ELF-1 (cell line): ENCODE results near the gene RHBDF2.
A peak's percentile ranks its signal among the peaks of the same experiment; 100 is the strongest.

Experiments
- DNase-seq: peaks from one replicate; pipeline ENCODE4 v3.0.0-alpha.2; 2016; ENCODE audit warnings: low read depth, low spot score

Gene RHBDF2

GRCh38 chr17:76480632-76481031, 20.6 kb downstream of the RHBDF2 start:
- no peak for DNase-seq

GRCh38 chr17:76479515-76480060, 21.6 kb downstream of the RHBDF2 start:
- no peak for DNase-seq

- no peak for DNase-seq
Observed at GRCh38 chr17:76478730-76479514, 22.3 kb downstream of the RHBDF2 start.

GRCh38 chr17:76478097-76478496, 23.1 kb downstream of the RHBDF2 start:
- no peak for DNase-seq

- DNase-seq: no peak
Observed at GRCh38 chr17:76477576-76477975, 23.6 kb downstream of the RHBDF2 start.

- DNase-seq: no peak
Observed at GRCh38 chr17:76476736-76477135, 24.5 kb downstream of the RHBDF2 start.

GRCh38 chr17:76475302-76475701, 25.9 kb downstream of the RHBDF2 start:
- DNase-seq: no peak

GRCh38 chr17:76474894-76475293, 26.3 kb downstream of the RHBDF2 start:
- DNase-seq: no peak

- no peak for DNase-seq
Observed at GRCh38 chr17:76474238-76474637, 27.0 kb downstream of the RHBDF2 start.

- DNase-seq: peak; percentile 76
Observed at GRCh38 chr17:76473541-76473985, 27.7 kb downstream of the RHBDF2 start.

GRCh38 chr17:76472726-76473125, 28.5 kb downstream of the RHBDF2 start:
- no peak for DNase-seq

GRCh38 chr17:76472258-76472645, 29.0 kb downstream of the RHBDF2 start:
- DNase-seq: no peak

GRCh38 chr17:76471498-76472257, 29.5 kb downstream of the RHBDF2 start:
- no peak for DNase-seq

GRCh38 chr17:76469991-76470739, 31.1 kb downstream of the RHBDF2 start:
- DNase-seq: no peak

GRCh38 chr17:76469076-76469990, 31.9 kb downstream of the RHBDF2 start:
- DNase-seq: no peak

- no peak for DNase-seq
Observed at GRCh38 chr17:76468634-76469010, 32.6 kb downstream of the RHBDF2 start.

- no peak for DNase-seq
Observed at GRCh38 chr17:76467809-76468633, 33.2 kb downstream of the RHBDF2 start.

- DNase-seq: peak; percentile 76
Observed at GRCh38 chr17:76467366-76467765, 33.9 kb downstream of the RHBDF2 start, which contains the start of gene AANAT. AANAT (plus strand) TSS chr17:76467603; CDS start chr17:76468747, 1,144 bp downstream.

GRCh38 chr17:76466775-76467130, 34.5 kb downstream of the RHBDF2 start:
- no peak for DNase-seq
